Muscle of back (tissue), 13 donors: ENCODE results near the gene DHX58. TPM values are rescaled to one million over a fixed set of nuclear protein-coding genes. Genes with fewer than 3 reads are reported as not detected.
"Not testable (repeated sequence)": the region's sequence is repeated elsewhere in the genome, so short reads cannot be mapped to it uniquely, and the experiment has no call there.

ENCODE experiments used
- DNase-seq, 3 donors: peaks; one replicate each; pipeline versions ENCODE4 v3.0.0 to v3.0.0-alpha.2; 2013
- long read RNA-seq, 9 donors: transcript quantifications; one replicate each; lab custom pipeline, GENCODE V29; 2026
- polyA plus RNA-seq, 10 donors: library from polyadenylated mRNA; unstranded; fragments of 120-200 nt; gene quantifications; one replicate each; pipeline ENCODE4 v1.2.1, GENCODE V29; 2013; ENCODE audit not compliant: insufficient read length in 10 of 10

The DHX58 gene
- polyA plus RNA-seq = 1 to 10 TPM; 3.7 to 8.7 (median 5.2) TPM
- long read RNA-seq, donor 1 = 0 reads
- long read RNA-seq, donor 2 = 0 reads
- long read RNA-seq, donor 3 = 0 reads
- long read RNA-seq, donor 4, partial matches to known transcripts = 0 of 1 reads
- long read RNA-seq, donor 4, other reads (novel, unspliced or antisense) = 0 of 1 reads
- long read RNA-seq, donor 5 = 0 reads
- long read RNA-seq, donor 6 = 0 reads
- long read RNA-seq, donor 7 = 0 reads
- long read RNA-seq, donor 8 = 0 reads
- long read RNA-seq, donor 9 = 0 reads

GRCh38 chr17:42112552-42113176, at the start of gene DHX58:
DHX58 (minus strand) TSS chr17:42112714; CDS start chr17:42111892, 822 bp downstream.
- DNase-seq = peak; percentile 78 to 94 (median 88)

DNA sequence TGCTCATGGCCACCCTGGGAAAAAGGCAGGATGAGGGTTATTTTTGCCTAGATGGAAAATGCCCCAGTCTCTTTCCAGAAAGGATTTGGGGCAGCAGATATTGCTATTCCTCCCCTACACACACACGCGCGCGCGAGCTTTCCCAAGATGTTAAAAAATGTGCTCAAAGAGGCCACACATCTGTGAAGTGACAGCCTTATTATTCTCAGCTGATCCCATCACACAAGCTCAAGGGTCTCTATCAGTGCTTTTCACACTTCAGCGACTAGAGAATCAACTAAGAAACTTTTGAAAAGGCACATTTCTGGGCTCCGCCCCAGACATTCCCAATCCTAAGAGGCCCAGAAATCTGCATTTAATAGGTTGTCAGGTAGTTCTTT, 48.0 kb upstream of the DHX58 start:
- DNase-seq = no peak

DNA sequence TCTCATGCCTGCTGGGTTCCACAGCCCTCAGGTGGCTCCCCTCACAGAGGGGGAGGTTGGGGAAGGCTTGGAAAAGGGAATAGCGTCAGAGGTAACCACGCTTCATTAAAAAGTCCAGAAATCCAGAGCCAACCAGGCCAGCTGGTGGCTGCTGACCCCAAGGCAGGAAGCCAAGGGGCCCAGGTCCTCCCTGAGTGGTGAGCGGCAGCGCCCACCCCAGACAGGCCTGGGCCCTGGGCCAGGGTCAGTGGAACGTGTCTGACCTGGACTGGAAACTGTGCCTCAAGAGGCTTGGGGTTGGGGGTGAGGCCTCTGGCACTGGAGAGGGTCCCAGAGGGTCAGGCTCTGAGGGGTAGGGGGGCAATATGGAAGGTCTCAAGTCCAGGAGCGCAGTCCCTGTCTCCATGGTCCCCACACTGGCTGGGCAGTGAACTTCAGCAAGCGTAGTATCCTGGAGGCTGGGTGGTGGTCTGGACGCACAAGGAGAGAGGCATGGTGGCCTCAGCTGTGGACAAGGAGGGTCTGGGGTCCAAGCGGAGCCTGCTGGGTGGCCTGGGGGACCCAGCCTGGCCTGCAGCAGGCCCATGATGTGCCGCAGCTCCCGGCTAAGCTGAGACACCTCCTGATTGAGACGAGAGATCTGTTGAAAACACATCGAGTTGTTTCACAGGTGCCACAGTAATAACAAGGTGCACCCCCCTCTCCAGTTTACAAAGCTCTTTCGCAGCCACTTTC, 47.4 kb upstream of the DHX58 start:
- DNase-seq = no peak

GRCh38 chr17:42155614-42156045, 43.1 kb upstream of the DHX58 start:
- peak in 1 of 3 donors; percentile 37 for DNase-seq

DNA sequence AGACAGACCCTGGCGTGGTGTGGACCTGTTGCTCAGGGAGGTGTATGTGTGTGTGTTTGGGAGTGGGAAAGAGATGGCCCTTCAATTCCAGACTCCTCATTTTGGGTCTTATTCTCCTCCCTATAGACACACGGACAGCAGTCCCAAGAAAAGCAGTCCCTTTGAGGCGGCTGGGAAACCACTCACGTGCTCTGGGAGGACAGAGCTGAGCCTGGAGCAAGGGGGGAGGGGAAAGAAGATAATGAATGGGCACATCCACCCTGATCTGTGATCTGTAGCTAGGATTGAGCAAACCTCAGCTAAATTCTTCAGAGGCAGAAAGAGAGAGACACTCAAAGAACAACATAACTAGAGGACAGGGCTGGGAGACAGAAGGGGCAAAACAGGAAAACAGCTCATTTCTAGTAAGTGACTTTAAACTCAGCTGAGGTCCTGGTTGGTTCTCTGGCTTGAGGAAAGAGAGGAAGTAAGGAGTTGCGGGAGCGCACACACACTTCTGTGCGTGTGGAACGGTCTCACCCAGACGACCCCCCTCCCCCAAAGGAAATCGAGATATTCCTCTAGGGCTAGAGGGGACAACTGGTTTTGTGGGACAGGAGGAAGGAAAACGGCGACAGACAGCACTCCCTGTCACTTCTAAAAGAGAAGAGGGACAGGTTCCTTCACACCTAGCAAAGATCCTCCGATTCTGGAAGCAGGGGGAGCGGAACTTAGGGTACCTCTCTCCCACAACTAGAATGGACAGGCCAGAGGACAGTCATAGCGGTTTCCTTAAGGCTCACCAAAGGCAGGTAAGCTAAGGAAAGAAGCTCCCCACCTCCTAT, 41.6 kb upstream of the DHX58 start:
- DNase-seq = peak in 1 of 3 donors; percentile 22

DNA sequence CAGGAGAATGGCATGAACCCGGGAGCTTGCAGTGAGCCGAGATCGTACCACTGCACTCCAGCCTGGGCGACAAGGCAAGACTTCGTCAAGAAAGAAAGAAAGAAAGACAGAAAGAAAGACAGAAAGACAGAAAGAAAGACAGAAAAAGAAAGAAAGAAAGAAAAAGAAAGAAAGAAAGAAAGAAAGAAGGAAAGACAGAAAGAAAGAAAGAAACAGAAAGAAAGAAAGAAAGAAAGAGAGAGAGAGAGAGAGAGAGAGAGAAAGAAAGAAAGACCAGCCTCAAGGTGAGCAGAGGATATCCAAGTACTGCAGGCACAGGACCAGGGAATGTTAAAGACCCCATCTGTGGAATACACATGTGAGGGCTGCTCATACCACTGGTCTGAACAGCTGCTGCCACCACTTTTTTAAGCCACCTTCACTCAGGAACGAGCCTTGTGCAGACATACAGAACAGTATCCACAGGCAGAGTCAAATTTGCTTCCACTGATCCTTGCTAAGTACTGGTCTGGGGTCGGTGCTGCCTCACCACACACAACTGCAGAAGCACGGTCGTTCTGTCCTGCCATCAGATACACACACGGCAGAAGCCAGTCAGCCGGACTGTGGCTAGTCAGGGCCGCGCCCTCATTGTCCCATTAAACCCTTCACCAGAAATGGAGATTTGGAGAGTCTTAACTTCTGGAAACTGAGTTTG, 34.5 kb upstream of the DHX58 start:
- no peak for DNase-seq

- not testable (repeated sequence) for DNase-seq
These were observed 30.6 kb upstream of the DHX58 start for GRCh38 chr17:42143138-42143537.

- DNase-seq = peak in 2 of 3 donors; percentile 24 to 70
These were observed 29.9 kb upstream of the DHX58 start for GRCh38 chr17:42142371-42142896.

GRCh38 chr17:42141382-42141781, 28.9 kb upstream of the DHX58 start:
- DNase-seq = no peak

DNA sequence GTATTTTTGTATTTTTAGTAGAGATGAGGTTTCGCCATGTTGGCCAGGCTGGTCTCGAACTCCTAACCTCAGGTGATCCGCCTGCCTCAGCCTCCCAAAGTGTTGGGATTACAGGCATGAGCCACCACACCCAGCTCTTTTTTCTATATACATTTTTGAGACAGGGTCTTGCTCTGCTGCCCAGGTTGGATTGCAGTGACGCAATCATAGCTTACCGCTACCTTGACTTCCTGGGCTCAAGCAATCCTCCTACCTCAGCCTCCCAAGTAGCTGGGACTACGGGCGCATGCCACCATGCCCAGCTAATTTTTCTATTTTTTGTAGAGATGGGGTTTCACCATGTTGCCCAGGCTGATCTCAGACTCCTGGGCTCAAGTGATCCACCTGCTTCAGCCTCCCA, 28.2 kb upstream of the DHX58 start:
- DNase-seq = not testable (repeated sequence)

- DNase-seq = peak in 1 of 3 donors; percentile 41
These were observed 26.4 kb upstream of the DHX58 start for GRCh38 chr17:42138749-42139492.

DNA sequence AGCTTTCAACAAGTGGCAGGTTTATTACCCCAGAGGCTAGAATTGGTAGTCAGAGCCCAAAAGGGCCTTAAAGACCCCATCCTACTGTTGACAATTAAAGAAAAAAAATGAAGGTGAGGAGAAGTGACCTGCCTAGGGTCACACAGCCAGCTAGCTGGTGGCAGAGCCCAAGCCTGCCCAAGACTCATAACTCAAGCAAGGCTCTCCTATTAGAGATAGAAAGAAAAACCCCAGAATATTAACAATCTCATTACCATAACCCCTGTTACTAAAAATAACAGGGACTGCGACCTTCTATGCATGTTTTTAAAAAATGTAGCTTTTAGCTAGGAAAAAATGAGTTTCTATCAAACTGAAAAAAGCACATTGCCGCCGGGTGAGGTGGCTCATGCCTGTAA, 24.1 kb upstream of the DHX58 start:
- no peak for DNase-seq

- DNase-seq = peak in 2 of 3 donors; percentile 25 to 41
These were observed 23.4 kb upstream of the DHX58 start for GRCh38 chr17:42135664-42136653.

GRCh38 chr17:42135151-42135550, 22.6 kb upstream of the DHX58 start:
- no peak for DNase-seq

GRCh38 chr17:42133461-42134041, 21.0 kb upstream of the DHX58 start:
- DNase-seq = no peak

DNA sequence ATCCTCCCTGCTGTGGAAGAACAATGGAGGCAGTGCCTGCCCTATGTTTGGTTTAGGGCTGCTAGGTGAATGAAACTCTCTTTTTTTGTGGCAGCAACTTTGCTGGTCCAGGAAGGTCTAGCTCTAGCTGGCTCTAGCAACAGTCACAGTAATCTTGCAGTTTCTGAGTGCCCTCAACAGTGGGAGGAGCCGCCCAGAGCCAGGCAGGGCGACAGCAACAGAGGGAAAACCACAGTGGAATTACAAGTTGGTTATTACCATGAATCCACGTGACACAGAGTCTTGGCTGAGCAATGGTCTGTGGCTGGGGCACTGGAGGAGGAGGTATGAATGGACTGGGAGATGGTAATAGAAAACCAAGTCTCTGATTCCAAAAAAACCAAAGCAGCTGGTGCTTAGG, 20.4 kb upstream of the DHX58 start:
- peak in 1 of 3 donors; percentile 35 for DNase-seq

- DNase-seq = no peak
These were observed 19.5 kb upstream of the DHX58 start for GRCh38 chr17:42131981-42132432.

DNA sequence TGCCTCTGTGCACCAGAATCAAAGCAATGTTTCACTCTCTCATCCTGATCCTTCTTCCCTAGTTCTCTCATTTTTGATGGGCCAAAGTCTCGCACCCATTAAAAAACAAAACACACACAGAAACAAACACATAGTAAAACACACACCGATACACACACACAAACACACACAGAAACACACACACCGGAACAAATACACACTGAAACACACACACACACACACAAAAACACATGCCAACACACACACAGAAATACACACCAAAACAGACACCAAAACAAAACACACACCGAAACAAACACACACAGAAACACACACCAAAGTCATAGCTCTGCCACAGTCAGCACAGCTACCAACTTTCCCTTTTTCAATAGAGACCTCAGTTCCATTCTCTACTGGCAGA, 18.7 kb upstream of the DHX58 start:
- no peak for DNase-seq
